H1 (cell line): ENCODE measurements around the gene KRTAP12-3. TPM values are rescaled to one million over a fixed set of nuclear protein-coding genes. Genes with fewer than 3 reads are reported as not detected.

Experiments used
- CBX5 ChIP-seq: fragments of 300-800, 300-1000 bp; sonication (generic); IDR thresholded peaks from 2 replicates; pipeline ENCODE4 v1.7.1; 2016; ENCODE audit warnings: antibody characterized with exemption, low read length, low read depth
- E2F6 ChIP-seq: IDR thresholded peaks from 2 replicates; pipeline ENCODE4 v1.6.1; 2012; ENCODE audit warnings: inconsistent platforms
- EZH2 ChIP-seq: fragments of 200-600 bp; sonication (generic); IDR thresholded peaks from 2 replicates; pipeline ENCODE4 v1.7.1; 2012; ENCODE audit warnings: low read depth, mild to moderate bottlenecking, moderate library complexity, low read length, inconsistent platforms; ENCODE audit not compliant: severe bottlenecking
- GABPA ChIP-seq: IDR thresholded peaks from 2 replicates; pipeline ENCODE4 v1.6.1; 2011; ENCODE audit warnings: mild to moderate bottlenecking, low read length, moderate library complexity, borderline replicate concordance; ENCODE audit not compliant: insufficient read depth
- JUND ChIP-seq: IDR thresholded peaks from 2 replicates; pipeline ENCODE4 v1.6.1; 2011; ENCODE audit warnings: mild to moderate bottlenecking, improper control_type of control experiment, low read length
- PHF8 ChIP-seq: fragments of 200-600 bp; sonication (generic); conservative IDR thresholded peaks from 2 replicates; pipeline ENCODE4 v1.7.1; 2012; ENCODE audit warnings: low read depth, mild to moderate bottlenecking, inconsistent platforms, low read length, moderate library complexity
- POU5F1 ChIP-seq: IDR thresholded peaks from 2 replicates; pipeline ENCODE4 v1.6.1; 2011; ENCODE audit warnings: low read depth, mild to moderate bottlenecking, low read length, moderate library complexity
- SP2 ChIP-seq: IDR thresholded peaks from 2 replicates; pipeline ENCODE4 v1.6.1; 2012; ENCODE audit warnings: mild to moderate bottlenecking, low read length, inconsistent platforms
- USF2 ChIP-seq: IDR thresholded peaks from 2 replicates; pipeline ENCODE4 v1.6.1; 2011; ENCODE audit warnings: low read length, improper control_type of control experiment
- ZNF274 ChIP-seq: IDR thresholded peaks from 2 replicates; pipeline ENCODE4 v1.7.0; 2012; ENCODE audit warnings: low read length, borderline replicate concordance; ENCODE audit errors: extremely low read depth
- polyA plus RNA-seq, 7 experiments: library from polyadenylated mRNA; depleted of rRNA in 3 of 7; stranded (reverse) in 5 of 7; unstranded in 2 of 7; fragments of >200 nt in 5 of 7; fragments of 200-250 nt in 2 of 7; gene quantifications; 1 replicate in 5 of 7; 2 replicates in 1 of 7; 4 replicates in 1 of 7; pipeline versions ENCODE4 v1.2.1 to v1.2.3, GENCODE V29; 2011 to 2013; ENCODE audit warnings: missing spikeins in 2 of 7, mixed read lengths in 2 of 7
- total RNA-seq: library from RNA; stranded (reverse); fragmentation: NEBNext Ultra II Directional; extraction: Animal tissue kit (Norgen Biotek cat#: 25700); gene quantifications from 2 replicates; pipeline ENCODE4 v1.2.1, GENCODE V29; 2021

The KRTAP12-3 gene
- total and polyA plus RNA-seq, 2 of the 8 experiments (the other 6 are each of a cell fraction or from before 2014, with no cell fraction given): not detected

- TF ChIP-seq ZNF274 (no peak), POU5F1 (no peak), SP2 (no peak), GABPA (no peak), CBX5 (no peak), JUND (no peak), E2F6 (no peak), PHF8 (no peak), USF2 (no peak), EZH2 (no peak)
Measured at GRCh38 chr21:44613386-44614155, 44.2 kb upstream of the KRTAP12-3 start (continued).
